Measurements from ENCODE around the gene DUSP3.
A peak's percentile ranks its signal among the peaks of the same experiment; 100 is the strongest.

DUSP3 gene

GRCh38 chr17:43779145-43780125, 658 bp upstream of the DUSP3 start:
- Histone ChIP-seq H3K27me3 (replicated peaks) (no peaks in the 10 kb centered on the region), H3K36me3 (replicated peaks) (peaks cover 19% of the 10 kb centered on the region), H3K4me3 (ENCODE audit: low read depth, low read length) (peak overlapping the region; percentile 81), H3K27ac (peak overlapping the region; percentile 98)
- peak; percentile 32 for TF ChIP-seq CTCF (IDR thresholded peaks at IDR 0.05; ENCODE audit: low read depth, low read length, missing control alignments)
- in situ Hi-C loops (cut with HindIII; ENCODE audit: low pct_ligation_motif_present, low sequenced_read_pairs) = no loop called here
- peak; percentile 38 for DNase-seq

GRCh38 chr17:43774304-43775250, 4.2 kb downstream of the DUSP3 start:
- TF ChIP-seq CTCF (IDR thresholded peaks at IDR 0.05; ENCODE audit: low read depth, low read length, missing control alignments) = no peak
- no peaks in the 10 kb centered on the region for H3K27me3 ChIP-seq (replicated peaks)
- H3K36me3 ChIP-seq (replicated peaks) = peaks cover 58% of the 10 kb centered on the region
- H3K27ac ChIP-seq = no peak overlapping the region
- H3K4me3 ChIP-seq (ENCODE audit: low read depth, low read length) = no peak overlapping the region
- DNase-seq = no peak
- in situ Hi-C loops (cut with HindIII; ENCODE audit: low pct_ligation_motif_present, low sequenced_read_pairs) = no loop called here

- in situ Hi-C loops (cut with HindIII; ENCODE audit: low pct_ligation_motif_present, low sequenced_read_pairs) = no loop called here
- Histone ChIP-seq H3K36me3 (replicated peaks) (peaks cover 70% of the 10 kb centered on the region), H3K4me3 (ENCODE audit: low read depth, low read length) (no peak overlapping the region), H3K27ac (no peak overlapping the region), H3K27me3 (replicated peaks) (no peaks in the 10 kb centered on the region)
- no peak for DNase-seq
- TF ChIP-seq CTCF (IDR thresholded peaks at IDR 0.05; ENCODE audit: low read depth, low read length, missing control alignments) = no peak
Observed at GRCh38 chr17:43772877-43773648, 5.7 kb downstream of the DUSP3 start.

GRCh38 chr17:43771463-43771862, 7.3 kb downstream of the DUSP3 start:
- Histone ChIP-seq H3K36me3 (replicated peaks) (peaks cover 65% of the 10 kb centered on the region), H3K27ac (no peak overlapping the region), H3K4me3 (ENCODE audit: low read depth, low read length) (no peak overlapping the region), H3K27me3 (replicated peaks) (no peaks in the 10 kb centered on the region)
- TF ChIP-seq CTCF (IDR thresholded peaks at IDR 0.05; ENCODE audit: low read depth, low read length, missing control alignments) = no peak
- in situ Hi-C loops (cut with HindIII; ENCODE audit: low pct_ligation_motif_present, low sequenced_read_pairs) = no loop called here
- DNase-seq = no peak

- no peak for TF ChIP-seq CTCF (IDR thresholded peaks at IDR 0.05; ENCODE audit: low read depth, low read length, missing control alignments)
- no peak overlapping the region for H3K4me3 ChIP-seq (ENCODE audit: low read depth, low read length)
- H3K27me3 ChIP-seq (replicated peaks) = no peaks in the 10 kb centered on the region
- H3K36me3 ChIP-seq (replicated peaks) = peaks cover 63% of the 10 kb centered on the region
- in situ Hi-C loops (cut with HindIII; ENCODE audit: low pct_ligation_motif_present, low sequenced_read_pairs) = no loop called here
- no peak for DNase-seq
- H3K27ac ChIP-seq = no peak overlapping the region
Observed at GRCh38 chr17:43770957-43771356, 7.8 kb downstream of the DUSP3 start.
